ENCODE measurements around the gene LRP8. TPM values are rescaled to one million over a fixed set of nuclear protein-coding genes. Genes with fewer than 3 reads are reported as not detected.
A peak's percentile ranks its signal among the peaks of the same experiment; 100 is the strongest.

The LRP8 gene
- total and polyA plus RNA-seq, 4 donors = 0.15 to 0.75 (median 0.29) TPM

GRCh38 chr1:53270107-53270506 lies 57.8 kb downstream of the LRP8 start (continued):
- no peak for TF ChIP-seq HNF4A (conservative IDR thresholded peaks at IDR 0.05)
- no peak for TF ChIP-seq HNF4G (IDR thresholded peaks at IDR 0.05)
- no peak for TF ChIP-seq SP1 (IDR thresholded peaks at IDR 0.05)
- TF ChIP-seq FOXA1 (IDR thresholded peaks at IDR 0.05) = no peak
- no peak for TF ChIP-seq EGR1 (IDR thresholded peaks at IDR 0.05; ENCODE audit: low read depth in 2 of 2)
- no peak for TF ChIP-seq JUND (IDR thresholded peaks at IDR 0.05)

DNA sequence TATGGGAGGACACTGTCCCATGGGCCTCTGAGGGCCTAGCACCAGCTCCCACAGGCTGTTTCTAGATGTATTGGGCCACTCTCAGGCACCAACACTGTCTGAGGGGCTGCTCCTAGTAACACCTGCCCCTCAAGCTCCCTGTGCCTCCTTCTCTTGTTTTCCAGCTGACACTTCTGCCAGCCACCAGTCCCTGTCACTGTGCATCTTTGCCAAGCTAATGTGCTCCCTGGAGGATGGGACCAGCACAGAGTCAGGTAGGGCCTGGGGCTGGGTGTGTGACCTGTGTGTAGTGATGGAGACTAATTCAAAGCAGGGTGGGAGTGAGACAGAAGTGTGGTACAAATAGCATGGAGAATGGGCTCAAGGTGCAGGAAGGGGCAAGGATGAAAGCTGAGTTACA lies 60.1 kb downstream of the LRP8 start:
- H3K27ac ChIP-seq (ENCODE audit: low read depth in 1 of 2, low read length in 2 of 2) = no peak overlapping the region
- no peaks in the 10 kb centered on the region for H3K4me1 ChIP-seq (ENCODE audit: control insufficient read depth in 4 of 4, insufficient read depth in 4 of 4, low read length in 3 of 4)
- H3K9me3 ChIP-seq (ENCODE audit: control insufficient read depth in 4 of 4, low read length in 3 of 4) = no peaks in the 10 kb centered on the region
- TF ChIP-seq SP1 (IDR thresholded peaks at IDR 0.05) = no peak
- TF ChIP-seq, protein P1, sequence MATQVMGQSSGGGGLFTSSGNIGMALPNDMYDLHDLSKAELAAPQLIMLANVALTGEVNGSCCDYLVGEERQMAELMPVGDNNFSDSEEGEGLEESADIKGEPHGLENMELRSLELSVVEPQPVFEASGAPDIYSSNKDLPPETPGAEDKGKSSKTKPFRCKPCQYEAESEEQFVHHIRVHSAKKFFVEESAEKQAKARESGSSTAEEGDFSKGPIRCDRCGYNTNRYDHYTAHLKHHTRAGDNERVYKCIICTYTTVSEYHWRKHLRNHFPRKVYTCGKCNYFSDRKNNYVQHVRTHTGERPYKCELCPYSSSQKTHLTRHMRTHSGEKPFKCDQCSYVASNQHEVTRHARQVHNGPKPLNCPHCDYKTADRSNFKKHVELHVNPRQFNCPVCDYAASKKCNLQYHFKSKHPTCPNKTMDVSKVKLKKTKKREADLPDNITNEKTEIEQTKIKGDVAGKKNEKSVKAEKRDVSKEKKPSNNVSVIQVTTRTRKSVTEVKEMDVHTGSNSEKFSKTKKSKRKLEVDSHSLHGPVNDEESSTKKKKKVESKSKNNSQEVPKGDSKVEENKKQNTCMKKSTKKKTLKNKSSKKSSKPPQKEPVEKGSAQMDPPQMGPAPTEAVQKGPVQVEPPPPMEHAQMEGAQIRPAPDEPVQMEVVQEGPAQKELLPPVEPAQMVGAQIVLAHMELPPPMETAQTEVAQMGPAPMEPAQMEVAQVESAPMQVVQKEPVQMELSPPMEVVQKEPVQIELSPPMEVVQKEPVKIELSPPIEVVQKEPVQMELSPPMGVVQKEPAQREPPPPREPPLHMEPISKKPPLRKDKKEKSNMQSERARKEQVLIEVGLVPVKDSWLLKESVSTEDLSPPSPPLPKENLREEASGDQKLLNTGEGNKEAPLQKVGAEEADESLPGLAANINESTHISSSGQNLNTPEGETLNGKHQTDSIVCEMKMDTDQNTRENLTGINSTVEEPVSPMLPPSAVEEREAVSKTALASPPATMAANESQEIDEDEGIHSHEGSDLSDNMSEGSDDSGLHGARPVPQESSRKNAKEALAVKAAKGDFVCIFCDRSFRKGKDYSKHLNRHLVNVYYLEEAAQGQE (IDR thresholded peaks at IDR 0.05) = no peak
- TF ChIP-seq CTCF (IDR thresholded peaks at IDR 0.05; ENCODE audit: low read depth, low read length, missing input control) = no peak
- no peak for TF ChIP-seq GABPA (IDR thresholded peaks at IDR 0.05 in 1 of 2, conservative IDR thresholded peaks at IDR 0.05 in 1 of 2)
- TF ChIP-seq EGR1 (IDR thresholded peaks at IDR 0.05; ENCODE audit: low read depth in 2 of 2) = no peak
- no peak for TF ChIP-seq JUND (IDR thresholded peaks at IDR 0.05)
- TF ChIP-seq FOXA2 (IDR thresholded peaks at IDR 0.05) = no peak
- TF ChIP-seq YY1 (IDR thresholded peaks at IDR 0.05) = no peak
- TF ChIP-seq FOXA1 (IDR thresholded peaks at IDR 0.05) = no peak
- TF ChIP-seq MAX (IDR thresholded peaks at IDR 0.05) = no peak
- TF ChIP-seq NR2F2 (IDR thresholded peaks at IDR 0.05) = no peak
- no peak for TF ChIP-seq HNF4G (IDR thresholded peaks at IDR 0.05)
- TF ChIP-seq RXRA (IDR thresholded peaks at IDR 0.05) = no peak
- no peak for TF ChIP-seq TAF1 (conservative IDR thresholded peaks at IDR 0.05)
- no peaks in the 10 kb centered on the region for H3K36me3 ChIP-seq (ENCODE audit: control insufficient read depth in 4 of 4, insufficient read depth in 3 of 4, low read depth in 1 of 4, low read length in 3 of 4)
- H3K4me3 ChIP-seq (ENCODE audit: low read depth in 1 of 3, low read length in 3 of 3) = no peak overlapping the region
- no peaks in the 10 kb centered on the region for H3K27me3 ChIP-seq (ENCODE audit: control insufficient read depth in 4 of 4, insufficient read depth in 4 of 4, low read length in 3 of 4)
- no peak overlapping the region for H3K9ac ChIP-seq (ENCODE audit: low read depth in 1 of 2, low read length in 2 of 2)
- DNase-seq (ENCODE audit: low spot score) = no peak

GRCh38 chr1:53266038-53266437 lies 61.8 kb downstream of the LRP8 start:
- Histone ChIP-seq H3K9me3 (ENCODE audit: control insufficient read depth in 4 of 4, low read length in 3 of 4) (no peaks in the 10 kb centered on the region), H3K4me3 (ENCODE audit: low read depth in 1 of 3, low read length in 3 of 3) (no peak overlapping the region), H3K27ac (ENCODE audit: low read depth in 1 of 2, low read length in 2 of 2) (no peak overlapping the region), H3K27me3 (ENCODE audit: control insufficient read depth in 4 of 4, insufficient read depth in 4 of 4, low read length in 3 of 4) (no peaks in the 10 kb centered on the region), H3K4me1 (ENCODE audit: control insufficient read depth in 4 of 4, insufficient read depth in 4 of 4, low read length in 3 of 4) (no peaks in the 10 kb centered on the region), H3K36me3 (ENCODE audit: control insufficient read depth in 4 of 4, insufficient read depth in 3 of 4, low read depth in 1 of 4, low read length in 3 of 4) (no peaks in the 10 kb centered on the region), H3K9ac (ENCODE audit: low read depth in 1 of 2, low read length in 2 of 2) (no peak overlapping the region)
- TF ChIP-seq RAD21 (IDR thresholded peaks at IDR 0.05) (peak in 1 of 2 donors; percentile 41), CTCF (IDR thresholded peaks at IDR 0.05; ENCODE audit: low read depth, low read length, missing input control) (peak; percentile 8), JUND (IDR thresholded peaks at IDR 0.05) (no peak)
- no peak for DNase-seq (ENCODE audit: low spot score)
